Adrenal gland (tissue), 5 donors: ENCODE measurements around the gene WDR4.

Source experiments
- POLR2A ChIP-seq, 2 donors: fragments of 450-650 bp; IDR thresholded peaks; one replicate each; pipeline ENCODE4 v1.6.1; 2017; ENCODE audit warnings: antibody characterized with exemption in 2 of 2, mild to moderate bottlenecking in 2 of 2, moderate library complexity in 1 of 2
- TF ChIP-seq, protein P1 (sequence below), 6 experiments: fragments of 450-650 bp in 4 of 6; fragments of 200-600 bp in 2 of 6; sonication (generic) in 1 of 6; IDR thresholded peaks; 1 replicate in 5 of 6; 2 replicates in 1 of 6; pipeline versions ENCODE4 v1.5.1 to v1.8.0; 2016 to 2021; ENCODE audit warnings: antibody characterized with exemption in 6 of 6, mild to moderate bottlenecking in 2 of 6, moderate library complexity in 1 of 6
- donor health status: DM: no; HTN: no; CAD: no.

DNA sequence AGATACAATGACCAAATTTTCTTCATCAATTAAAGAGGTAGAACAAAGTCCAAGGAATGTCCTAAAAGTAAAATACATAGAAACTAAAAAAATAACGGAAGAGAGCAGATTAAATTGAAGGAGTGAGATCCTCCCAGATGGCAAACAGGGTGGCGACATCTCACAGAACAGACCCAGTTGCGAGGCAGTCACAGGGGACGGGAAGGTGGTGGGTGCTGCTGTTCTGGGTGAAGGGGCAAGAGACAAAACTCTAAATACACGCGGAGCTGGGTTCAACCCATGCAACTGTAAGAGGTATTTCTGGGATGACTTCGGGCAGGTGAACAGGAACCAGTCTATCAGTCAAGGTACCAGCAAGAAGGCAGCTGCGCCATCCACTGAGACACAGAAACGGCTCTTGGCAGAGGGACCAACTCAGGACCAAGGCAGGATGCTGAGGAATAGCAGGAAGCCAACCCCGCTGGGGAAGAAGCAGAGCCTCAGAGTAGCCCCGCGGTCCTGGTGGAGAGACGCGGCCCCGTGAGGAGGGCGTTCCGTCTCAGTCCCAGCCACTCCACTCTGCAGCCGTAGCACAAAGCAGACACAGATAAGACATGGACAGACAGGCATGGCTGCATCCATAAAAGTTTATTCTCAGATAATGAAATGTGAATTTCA lies 32.2 kb downstream of the WDR4 start:
- TF ChIP-seq, protein P1, sequence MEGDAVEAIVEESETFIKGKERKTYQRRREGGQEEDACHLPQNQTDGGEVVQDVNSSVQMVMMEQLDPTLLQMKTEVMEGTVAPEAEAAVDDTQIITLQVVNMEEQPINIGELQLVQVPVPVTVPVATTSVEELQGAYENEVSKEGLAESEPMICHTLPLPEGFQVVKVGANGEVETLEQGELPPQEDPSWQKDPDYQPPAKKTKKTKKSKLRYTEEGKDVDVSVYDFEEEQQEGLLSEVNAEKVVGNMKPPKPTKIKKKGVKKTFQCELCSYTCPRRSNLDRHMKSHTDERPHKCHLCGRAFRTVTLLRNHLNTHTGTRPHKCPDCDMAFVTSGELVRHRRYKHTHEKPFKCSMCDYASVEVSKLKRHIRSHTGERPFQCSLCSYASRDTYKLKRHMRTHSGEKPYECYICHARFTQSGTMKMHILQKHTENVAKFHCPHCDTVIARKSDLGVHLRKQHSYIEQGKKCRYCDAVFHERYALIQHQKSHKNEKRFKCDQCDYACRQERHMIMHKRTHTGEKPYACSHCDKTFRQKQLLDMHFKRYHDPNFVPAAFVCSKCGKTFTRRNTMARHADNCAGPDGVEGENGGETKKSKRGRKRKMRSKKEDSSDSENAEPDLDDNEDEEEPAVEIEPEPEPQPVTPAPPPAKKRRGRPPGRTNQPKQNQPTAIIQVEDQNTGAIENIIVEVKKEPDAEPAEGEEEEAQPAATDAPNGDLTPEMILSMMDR (IDR thresholded peaks at IDR 0.05), result no peak
- no peak for TF ChIP-seq POLR2A (IDR thresholded peaks at IDR 0.05)
